Measurements from ENCODE around the gene SLC2A6. TPM values are rescaled to one million over a fixed set of nuclear protein-coding genes. Genes with fewer than 3 reads are reported as not detected.

SLC2A6 gene
- total and polyA plus RNA-seq, 2 of the 8 experiments (the other 6 are each of a cell fraction or from before 2014, with no cell fraction given): 16.6 to 17.8 TPM

DNA sequence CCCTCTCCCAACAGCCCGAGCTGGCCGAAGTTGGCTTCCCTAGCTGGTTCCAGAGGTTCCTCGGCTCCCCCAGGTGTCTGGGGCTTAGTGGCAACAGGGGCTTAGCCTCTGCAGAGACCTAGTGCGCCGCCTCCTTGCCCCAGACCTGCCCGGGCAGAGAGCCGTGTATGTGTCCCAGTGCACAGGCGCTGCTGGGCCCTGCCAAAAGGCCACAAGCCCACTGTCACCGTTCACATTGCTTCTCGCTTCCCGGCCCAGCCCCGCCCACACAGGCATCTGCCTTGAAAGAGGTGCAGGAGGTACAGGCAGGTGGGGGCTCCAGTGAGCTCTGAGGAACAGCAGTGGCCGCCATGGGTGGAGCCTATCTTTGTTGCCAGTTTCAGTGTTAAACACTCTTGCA is 21.7 kb downstream of the SLC2A6 start:
- Histone ChIP-seq H4K5ac (ENCODE audit: insufficient read length, low read depth, low read length) (no peak overlapping the region), H3K9me3 (ENCODE audit: insufficient read depth in 2 of 2, low read depth in 1 of 2, low read length in 1 of 2) (no peaks in the 10 kb centered on the region), H3K14ac (ENCODE audit: insufficient read length) (no peak overlapping the region), H3K4me3 (ENCODE audit: extremely low read depth in 1 of 4, insufficient read depth in 2 of 4, low read depth in 3 of 4, low read length in 4 of 4) (no peak overlapping the region), H4K20me1 (replicated peaks in 1 of 2; ENCODE audit: control insufficient read depth in 1 of 2, insufficient read depth in 2 of 2, low read length in 2 of 2) (peaks cover 0 to 2% of the 10 kb centered on the region in 2 experiments), H4K8ac (ENCODE audit: extremely low read depth, insufficient read depth, low read length) (no peak overlapping the region), H3K79me1 (ENCODE audit: low read depth, low read length) (peaks cover 7% of the 10 kb centered on the region; the same call in 1 of the 2 replicates), H3K4me2 (ENCODE audit: insufficient read depth in 1 of 2, low read depth in 2 of 2, low read length in 2 of 2) (no peak overlapping the region), H3K4me1 (replicated peaks in 1 of 4; ENCODE audit: control insufficient read depth in 3 of 4, insufficient read depth in 4 of 4, low read length in 3 of 4) (peaks cover 2 to 13% (median 11%) of the 10 kb centered on the region in 4 experiments), H2BK12ac (ENCODE audit: low read depth, low read length) (peak overlapping the region; percentile 80; the same call in 1 of the 2 replicates), H2AK5ac (ENCODE audit: low read depth, low read length) (peak overlapping the region; percentile 65; the same call in 1 of the 2 replicates), H2BK20ac (ENCODE audit: low read length) (0 out of 2 replicates have a peak overlapping the region, but pooled peaks have one; percentile 61), H3K9ac (replicated peaks in 1 of 4; ENCODE audit: extremely low read depth in 1 of 4, low read depth in 3 of 4, low read length in 3 of 4) (no peak overlapping the region), H3K18ac (ENCODE audit: extremely low read depth, low read length) (no peak overlapping the region), H3K23me2 (ENCODE audit: low read depth, low read length) (peaks cover 7% of the 10 kb centered on the region; the same call in 1 of the 2 replicates), H2BK120ac (replicated peaks; ENCODE audit: low read depth, low read length) (no peak overlapping the region), H3K36me3 (ENCODE audit: control insufficient read depth in 2 of 4, insufficient read depth in 4 of 4, low read length in 3 of 4) (no peaks in the 10 kb centered on the region), H3K23ac (ENCODE audit: insufficient read length) (no peak overlapping the region), H2AFZ (ENCODE audit: low read length) (no peak overlapping the region), H3K27me3 (replicated peaks in 1 of 4; ENCODE audit: control insufficient read depth in 3 of 4, extremely low read depth in 1 of 4, insufficient read depth in 3 of 4, low read length in 3 of 4) (no peaks in the 10 kb centered on the region; a peak in 2 of 7 replicates), H3K79me2 (ENCODE audit: control insufficient read depth in 1 of 2, insufficient read depth in 2 of 2, low read length in 2 of 2) (peaks cover 0 to 9% of the 10 kb centered on the region in 2 experiments; a peak in 2 of 4 replicates), H2BK15ac (ENCODE audit: low read length) (no peak overlapping the region), H3K56ac (replicated peaks; ENCODE audit: insufficient read length, low read depth, low read length) (no peak overlapping the region), H3K27ac (ENCODE audit: low read depth, low read length) (no peak overlapping the region; the same call in 1 of the 2 replicates), H4K91ac (replicated peaks; ENCODE audit: insufficient read length, low read length) (no peak overlapping the region), H3K4ac (replicated peaks; ENCODE audit: insufficient read length, low read depth, low read length) (no peak overlapping the region), H2BK5ac (ENCODE audit: low read depth, low read length) (peak overlapping the region; percentile 9; the same call in 1 of the 2 replicates)
- FAIRE-seq (no peak), DNase-seq (ENCODE audit: low read depth in 1 of 2, low spot score in 2 of 2) (no peak)
- CTCF ChIA-PET (ENCODE audit: partially characterized antibody): interaction anchor here (0.9 to 6.9 kb wide), 14 partner anchors 9 to 269 kb away, joined by 3 to 64 read pairs (median 4); partner anchors contain the start of gene SLC2A6
- TF ChIP-seq HDAC6 (IDR thresholded peaks at IDR 0.05; ENCODE audit: low read depth, low read length) (no peak), KDM4A (IDR thresholded peaks at IDR 0.05; ENCODE audit: low read depth, low read length, severe bottlenecking) (no peak), POU5F1 (IDR thresholded peaks at IDR 0.05; ENCODE audit: low read depth, low read length) (no peak), PHF8 (conservative IDR thresholded peaks at IDR 0.05; ENCODE audit: low read depth, low read length) (no peak), GABPA (IDR thresholded peaks at IDR 0.05; ENCODE audit: borderline replicate concordance, insufficient read depth, low read length) (no peak), RAD21 (IDR thresholded peaks at IDR 0.05 in 1 of 2, conservative IDR thresholded peaks at IDR 0.05 in 1 of 2; ENCODE audit: low read depth in 2 of 2, low read length in 2 of 2) (no peak), TAF7 (optimal IDR thresholded peaks at IDR 0.05; ENCODE audit: borderline replicate concordance, low read depth, low read length) (no peak), EZH2 (IDR thresholded peaks at IDR 0.05; ENCODE audit: low read depth, low read length, severe bottlenecking) (no peak), TBP (IDR thresholded peaks at IDR 0.05; ENCODE audit: low read depth, low read length) (no peak)
- TF ChIP-seq, protein P1, sequence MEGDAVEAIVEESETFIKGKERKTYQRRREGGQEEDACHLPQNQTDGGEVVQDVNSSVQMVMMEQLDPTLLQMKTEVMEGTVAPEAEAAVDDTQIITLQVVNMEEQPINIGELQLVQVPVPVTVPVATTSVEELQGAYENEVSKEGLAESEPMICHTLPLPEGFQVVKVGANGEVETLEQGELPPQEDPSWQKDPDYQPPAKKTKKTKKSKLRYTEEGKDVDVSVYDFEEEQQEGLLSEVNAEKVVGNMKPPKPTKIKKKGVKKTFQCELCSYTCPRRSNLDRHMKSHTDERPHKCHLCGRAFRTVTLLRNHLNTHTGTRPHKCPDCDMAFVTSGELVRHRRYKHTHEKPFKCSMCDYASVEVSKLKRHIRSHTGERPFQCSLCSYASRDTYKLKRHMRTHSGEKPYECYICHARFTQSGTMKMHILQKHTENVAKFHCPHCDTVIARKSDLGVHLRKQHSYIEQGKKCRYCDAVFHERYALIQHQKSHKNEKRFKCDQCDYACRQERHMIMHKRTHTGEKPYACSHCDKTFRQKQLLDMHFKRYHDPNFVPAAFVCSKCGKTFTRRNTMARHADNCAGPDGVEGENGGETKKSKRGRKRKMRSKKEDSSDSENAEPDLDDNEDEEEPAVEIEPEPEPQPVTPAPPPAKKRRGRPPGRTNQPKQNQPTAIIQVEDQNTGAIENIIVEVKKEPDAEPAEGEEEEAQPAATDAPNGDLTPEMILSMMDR (IDR thresholded peaks at IDR 0.05; ENCODE audit: control extremely low read depth in 1 of 3, insufficient read depth in 1 of 3, low read depth in 1 of 3, low read length in 3 of 3): no peak
- POLR2A ChIA-PET (ENCODE audit: partially characterized antibody): no interaction called here
- 87% methylated on average over 13 of the region's 13 CpGs; no CpG with 5 or more reads in 1 of the 2 experiments for WGBS, 2 experiments (ENCODE audit: extremely low coverage in 1 of 2, insufficient coverage in 1 of 2, insufficient read length in 1 of 2, insufficient replicate concordance in 2 of 2, low coverage in 1 of 2, low lambda C conversion rate in 2 of 2, missing lambda C conversion rate in 1 of 2)
